GM23248 (cell line): ENCODE measurements around the gene NECTIN3.

Experiments
- EZH2 ChIP-seq: fragments of 200-600 bp; sonication (generic); IDR thresholded peaks from 2 replicates; pipeline ENCODE4 v1.6.1; 2018; ENCODE audit warnings: antibody characterized with exemption, mild to moderate bottlenecking; ENCODE audit not compliant: insufficient read depth, poor library complexity, severe bottlenecking
- EZH2phosphoT487 ChIP-seq: fragments of 200-600 bp; sonication (generic); IDR thresholded peaks from 2 replicates; pipeline ENCODE4 v1.6.1; 2018; ENCODE audit warnings: antibody characterized with exemption, moderate library complexity, mild to moderate bottlenecking, low read depth; ENCODE audit not compliant: insufficient read depth

DNA sequence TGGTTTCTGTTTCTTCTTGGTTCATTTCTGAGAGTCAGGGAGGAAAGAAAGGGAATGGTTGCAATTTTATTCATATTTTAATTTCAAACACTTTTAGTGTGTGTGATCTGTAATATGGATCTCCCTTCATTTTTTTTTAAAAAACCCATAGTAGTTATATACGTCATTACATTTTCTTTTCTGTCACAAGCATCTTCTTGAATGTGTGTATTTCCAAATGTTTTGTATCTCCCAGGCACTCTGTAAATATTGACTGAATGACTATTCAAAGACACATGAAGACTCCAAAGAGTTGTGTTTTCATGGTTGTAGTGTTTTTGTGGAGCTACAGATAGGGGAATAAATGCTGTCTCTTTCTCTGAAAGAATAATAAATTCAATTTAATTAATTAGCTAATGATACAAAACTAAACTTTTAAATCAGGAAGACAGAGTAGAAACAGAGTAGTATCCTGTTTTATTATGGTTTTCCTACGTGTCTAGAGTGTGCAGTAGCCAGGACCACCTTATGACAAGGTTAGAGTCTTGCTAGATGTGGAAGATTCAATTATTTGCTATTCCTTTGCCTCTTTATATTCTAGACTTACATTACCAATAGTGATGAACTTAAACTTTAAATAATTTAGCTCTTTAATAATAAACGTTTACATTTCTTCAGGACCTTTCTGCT, 35.5 kb downstream of the NECTIN3 start:
- TF ChIP-seq EZH2phosphoT487 (no peak), EZH2 (no peak)
